ENCODE results near the gene MRPL16. TPM values are rescaled to one million over a fixed set of nuclear protein-coding genes. Genes with fewer than 3 reads are reported as not detected.

Gene MRPL16
- total RNA-seq, 1 donor from 2014 or later = 76.9 TPM

DNA sequence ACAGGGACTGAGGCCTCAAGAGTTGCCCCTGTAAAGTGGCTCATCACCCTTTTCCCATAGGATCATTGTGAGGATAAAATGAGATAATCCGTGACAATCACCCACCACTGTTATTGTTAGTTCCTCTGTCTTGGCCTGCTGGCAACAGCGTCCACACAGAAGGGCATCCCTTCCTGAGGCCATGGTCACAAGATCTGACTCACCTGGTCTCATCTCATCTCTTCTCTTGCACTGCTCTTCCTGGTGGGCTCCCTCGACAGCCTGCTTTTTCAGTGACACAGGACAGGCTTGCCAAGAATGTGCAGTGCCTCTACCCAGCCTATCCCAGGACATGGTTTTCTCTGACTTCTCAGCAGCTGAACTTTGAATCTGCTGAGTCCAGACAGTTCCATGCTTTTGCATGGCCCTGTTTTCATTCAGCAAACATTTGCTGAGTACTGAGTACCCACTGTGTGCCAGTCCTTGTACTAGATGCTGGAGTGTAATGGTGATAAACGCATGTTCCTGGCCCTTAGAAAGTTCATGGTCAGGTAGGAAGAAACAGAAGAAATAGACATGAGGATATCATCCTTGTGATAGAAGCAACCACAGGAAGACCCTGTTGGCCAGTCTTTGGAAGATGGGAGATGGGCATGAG, 52.1 kb downstream of the MRPL16 start:
- TF ChIP-seq, protein P1, sequence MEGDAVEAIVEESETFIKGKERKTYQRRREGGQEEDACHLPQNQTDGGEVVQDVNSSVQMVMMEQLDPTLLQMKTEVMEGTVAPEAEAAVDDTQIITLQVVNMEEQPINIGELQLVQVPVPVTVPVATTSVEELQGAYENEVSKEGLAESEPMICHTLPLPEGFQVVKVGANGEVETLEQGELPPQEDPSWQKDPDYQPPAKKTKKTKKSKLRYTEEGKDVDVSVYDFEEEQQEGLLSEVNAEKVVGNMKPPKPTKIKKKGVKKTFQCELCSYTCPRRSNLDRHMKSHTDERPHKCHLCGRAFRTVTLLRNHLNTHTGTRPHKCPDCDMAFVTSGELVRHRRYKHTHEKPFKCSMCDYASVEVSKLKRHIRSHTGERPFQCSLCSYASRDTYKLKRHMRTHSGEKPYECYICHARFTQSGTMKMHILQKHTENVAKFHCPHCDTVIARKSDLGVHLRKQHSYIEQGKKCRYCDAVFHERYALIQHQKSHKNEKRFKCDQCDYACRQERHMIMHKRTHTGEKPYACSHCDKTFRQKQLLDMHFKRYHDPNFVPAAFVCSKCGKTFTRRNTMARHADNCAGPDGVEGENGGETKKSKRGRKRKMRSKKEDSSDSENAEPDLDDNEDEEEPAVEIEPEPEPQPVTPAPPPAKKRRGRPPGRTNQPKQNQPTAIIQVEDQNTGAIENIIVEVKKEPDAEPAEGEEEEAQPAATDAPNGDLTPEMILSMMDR (conservative IDR thresholded peaks at IDR 0.05; ENCODE audit: low read depth, low read length) = no peak
- no peak overlapping the region for H3K4me3 ChIP-seq (ENCODE audit: low read depth, low read length)
- DNase-seq (ENCODE audit: low read depth) = no peak

- H3K4me3 ChIP-seq (ENCODE audit: low read depth, low read length) = peak overlapping the region; percentile 76
- DNase-seq (ENCODE audit: low read depth) = no peak
- TF ChIP-seq, protein P1 (conservative IDR thresholded peaks at IDR 0.05; ENCODE audit: low read depth, low read length) = no peak
Measured at GRCh38 chr11:59756845-59757244, 53.7 kb downstream of the MRPL16 start.

DNA sequence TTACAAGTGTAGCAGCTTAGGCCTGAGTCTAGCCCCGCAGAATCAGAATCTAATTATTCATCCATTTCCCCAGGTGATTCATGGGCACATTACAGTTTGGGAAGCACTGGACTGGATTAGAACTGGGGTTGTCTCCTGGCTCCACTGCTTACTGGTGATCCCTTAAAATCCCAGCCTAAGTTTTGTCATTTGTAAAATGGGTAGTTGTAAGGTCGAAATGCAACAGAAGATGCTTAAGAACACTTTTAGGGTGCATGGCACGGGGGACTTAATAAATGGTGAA, 54.1 kb downstream of the MRPL16 start:
- peak overlapping the region; percentile 76 for H3K4me3 ChIP-seq (ENCODE audit: low read depth, low read length)
- no peak for DNase-seq (ENCODE audit: low read depth)
- TF ChIP-seq, protein P1 (conservative IDR thresholded peaks at IDR 0.05; ENCODE audit: low read depth, low read length) = no peak

Other genes starting within 250 kb of the MRPL16 start
- gene OSBP, start 195.0 kb downstream of the MRPL16 start, total RNA-seq = 12.3 and 15.1 TPM in 2 replicates
- 19.3 and 21.9 TPM in 2 replicates for gene PATL1, start 141.7 kb downstream of the MRPL16 start, total RNA-seq
- not detected in 2 replicates for gene OR10V1, start 96.9 kb downstream of the MRPL16 start, total RNA-seq
- gene STX3, start 55.4 kb downstream of the MRPL16 start, total RNA-seq = 45.0 and 55.4 TPM in 2 replicates
- gene CBLIF, start 34.7 kb upstream of the MRPL16 start, total RNA-seq = not detected in 2 replicates
- 0.80 and 1.3 TPM in 2 replicates for gene TCN1, start 55.7 kb upstream of the MRPL16 start, total RNA-seq
- not detected in 2 replicates for gene OOSP3, start 68.0 kb upstream of the MRPL16 start, total RNA-seq
- gene OOSP1, start 127.7 kb upstream of the MRPL16 start, total RNA-seq = not detected in 2 replicates
- not detected in 2 replicates for gene OOSP4A, start 153.3 kb upstream of the MRPL16 start, total RNA-seq
- not detected in 2 replicates for gene OOSP4B, start 206.4 kb upstream of the MRPL16 start, total RNA-seq
- not detected in 2 replicates for gene OOSP2, start 229.6 kb upstream of the MRPL16 start, total RNA-seq
- not detected in 2 replicates for gene MS4A3, start 245.9 kb upstream of the MRPL16 start, total RNA-seq